Nephron (organoid): ENCODE data around the gene NCOA6.

Experiments
- H3K27ac Mint-ChIP-seq, 3 experiments: 2 replicates each; pipeline ENCODE4 v1.8.0; 2020; ENCODE audit warnings: mixed read lengths in 3 of 3, mild to moderate bottlenecking in 2 of 3, moderate library complexity in 1 of 3
- H3K27me3 Mint-ChIP-seq: 2 replicates; pipeline ENCODE4 v1.8.0; 2021; ENCODE audit warnings: low read depth, mild to moderate bottlenecking, moderate library complexity, mixed read lengths
- H3K36me3 Mint-ChIP-seq: 2 replicates; pipeline ENCODE4 v1.8.0; 2020; ENCODE audit warnings: low read depth, mixed read lengths
- H3K4me1 Mint-ChIP-seq: 2 replicates; pipeline ENCODE4 v1.8.0; 2020; ENCODE audit warnings: mixed read lengths
- H3K4me3 Mint-ChIP-seq, 3 experiments: 2 replicates each; pipeline ENCODE4 v1.8.0; 2020; ENCODE audit warnings: mild to moderate bottlenecking in 3 of 3, mixed read lengths in 3 of 3, moderate library complexity in 2 of 3
- H3K9me3 Mint-ChIP-seq: 2 replicates; pipeline ENCODE4 v1.8.0; 2020; ENCODE audit warnings: mixed read lengths
- CTCF ChIP-seq, 3 experiments: fragments of 200-600 bp; sonication (generic); IDR thresholded peaks; one replicate each; pipeline ENCODE4 v1.5.0; 2021; ENCODE audit warnings: antibody characterized with exemption in 3 of 3; ENCODE audit not compliant: unreplicated experiment in 3 of 3

The NCOA6 gene

GRCh38 chr20:34750484-34750883 lies 75.0 kb downstream of the NCOA6 start:
- Mint-ChIP-seq H3K36me3 (peaks cover 65% of the 10 kb centered on the region), H3K27me3 (no peaks in the 10 kb centered on the region), H3K9me3 (no peaks in the 10 kb centered on the region), H3K27ac (no peak overlapping the region), H3K4me1 (no peaks in the 10 kb centered on the region), H3K4me3 (no peak overlapping the region)
- no peak for TF ChIP-seq CTCF (IDR thresholded peaks at IDR 0.05; ENCODE audit: unreplicated experiment in 3 of 3)

- TF ChIP-seq CTCF (IDR thresholded peaks at IDR 0.05; ENCODE audit: unreplicated experiment in 3 of 3), result no peak
- no peaks in the 10 kb centered on the region for H3K4me1 Mint-ChIP-seq
- peaks cover 56% of the 10 kb centered on the region for H3K36me3 Mint-ChIP-seq
- no peak overlapping the region for H3K27ac Mint-ChIP-seq
- H3K27me3 Mint-ChIP-seq, result no peaks in the 10 kb centered on the region
- H3K4me3 Mint-ChIP-seq, result no peak overlapping the region
- H3K9me3 Mint-ChIP-seq, result no peaks in the 10 kb centered on the region
Observed at GRCh38 chr20:34748709-34749108, 76.7 kb downstream of the NCOA6 start.

GRCh38 chr20:34747479-34747878 lies 78.0 kb downstream of the NCOA6 start:
- Mint-ChIP-seq H3K4me3 (no peak overlapping the region), H3K4me1 (no peaks in the 10 kb centered on the region), H3K27ac (no peak overlapping the region), H3K27me3 (no peaks in the 10 kb centered on the region), H3K36me3 (peaks cover 62% of the 10 kb centered on the region), H3K9me3 (no peaks in the 10 kb centered on the region)
- TF ChIP-seq CTCF (IDR thresholded peaks at IDR 0.05; ENCODE audit: unreplicated experiment in 3 of 3), result no peak

GRCh38 chr20:34746674-34747073 lies 78.8 kb downstream of the NCOA6 start:
- TF ChIP-seq CTCF (IDR thresholded peaks at IDR 0.05; ENCODE audit: unreplicated experiment in 3 of 3), result no peak
- H3K9me3 Mint-ChIP-seq, result no peaks in the 10 kb centered on the region
- no peak overlapping the region for H3K4me3 Mint-ChIP-seq
- H3K27me3 Mint-ChIP-seq, result no peaks in the 10 kb centered on the region
- no peaks in the 10 kb centered on the region for H3K4me1 Mint-ChIP-seq
- no peak overlapping the region for H3K27ac Mint-ChIP-seq
- H3K36me3 Mint-ChIP-seq, result peaks cover 62% of the 10 kb centered on the region

GRCh38 chr20:34744847-34745246 lies 80.6 kb downstream of the NCOA6 start:
- Mint-ChIP-seq H3K4me3 (no peak overlapping the region), H3K4me1 (no peaks in the 10 kb centered on the region), H3K9me3 (no peaks in the 10 kb centered on the region), H3K36me3 (peaks cover 71% of the 10 kb centered on the region), H3K27me3 (no peaks in the 10 kb centered on the region), H3K27ac (no peak overlapping the region)
- no peak for TF ChIP-seq CTCF (IDR thresholded peaks at IDR 0.05; ENCODE audit: unreplicated experiment in 3 of 3)

GRCh38 chr20:34744340-34744739 lies 81.1 kb downstream of the NCOA6 start:
- H3K9me3 Mint-ChIP-seq, result no peaks in the 10 kb centered on the region
- no peaks in the 10 kb centered on the region for H3K4me1 Mint-ChIP-seq
- TF ChIP-seq CTCF (IDR thresholded peaks at IDR 0.05; ENCODE audit: unreplicated experiment in 3 of 3), result no peak
- no peak overlapping the region for H3K4me3 Mint-ChIP-seq
- H3K27ac Mint-ChIP-seq, result no peak overlapping the region
- no peaks in the 10 kb centered on the region for H3K27me3 Mint-ChIP-seq
- peaks cover 68% of the 10 kb centered on the region for H3K36me3 Mint-ChIP-seq
